K562 (cell line): ENCODE data around the gene ZNRD2.

Source experiments
- CREB1 ChIP-seq, 2 experiments: sonication (generic) in 1 of 2; formaldehyde crosslinking in 1 of 2; IDR thresholded peaks; 2 replicates each; pipeline versions ENCODE4 v1.6.1 to v1.8.0; 2012 to 2022; ENCODE audit warnings: inconsistent platforms in 1 of 2, mild to moderate bottlenecking in 1 of 2, missing genetic modification reagents in 1 of 2, moderate library complexity in 1 of 2
- DMBX1 ChIP-seq: fragments of 250-450 bp; sonication (Bioruptor Pico); IDR thresholded peaks from 2 replicates; pipeline ENCODE4 v1.8.0; 2022; ENCODE audit warnings: inconsistent platforms, mild to moderate bottlenecking, moderate library complexity, borderline replicate concordance
- NONO ChIP-seq, 2 experiments: fragments of 200-400 bp in 1 of 2; fragments of 450-650 bp in 1 of 2; formaldehyde crosslinking in 1 of 2; IDR thresholded peaks; 2 replicates each; pipeline ENCODE4 v1.6.1; 2017; ENCODE audit warnings: low read depth in 2 of 2, mild to moderate bottlenecking in 2 of 2, moderate library complexity in 2 of 2, low read length in 1 of 2
- RB1 ChIP-seq: fragments of 450-650 bp; IDR thresholded peaks from 2 replicates; pipeline ENCODE4 v1.6.1; 2017; ENCODE audit warnings: low read depth, mild to moderate bottlenecking
- TEAD2 ChIP-seq: fragments of 450-650 bp; IDR thresholded peaks from 2 replicates; pipeline ENCODE4 v1.6.1; 2016; ENCODE audit warnings: missing genetic modification characterization, control low read depth, missing compliant biosample characterization

DNA sequence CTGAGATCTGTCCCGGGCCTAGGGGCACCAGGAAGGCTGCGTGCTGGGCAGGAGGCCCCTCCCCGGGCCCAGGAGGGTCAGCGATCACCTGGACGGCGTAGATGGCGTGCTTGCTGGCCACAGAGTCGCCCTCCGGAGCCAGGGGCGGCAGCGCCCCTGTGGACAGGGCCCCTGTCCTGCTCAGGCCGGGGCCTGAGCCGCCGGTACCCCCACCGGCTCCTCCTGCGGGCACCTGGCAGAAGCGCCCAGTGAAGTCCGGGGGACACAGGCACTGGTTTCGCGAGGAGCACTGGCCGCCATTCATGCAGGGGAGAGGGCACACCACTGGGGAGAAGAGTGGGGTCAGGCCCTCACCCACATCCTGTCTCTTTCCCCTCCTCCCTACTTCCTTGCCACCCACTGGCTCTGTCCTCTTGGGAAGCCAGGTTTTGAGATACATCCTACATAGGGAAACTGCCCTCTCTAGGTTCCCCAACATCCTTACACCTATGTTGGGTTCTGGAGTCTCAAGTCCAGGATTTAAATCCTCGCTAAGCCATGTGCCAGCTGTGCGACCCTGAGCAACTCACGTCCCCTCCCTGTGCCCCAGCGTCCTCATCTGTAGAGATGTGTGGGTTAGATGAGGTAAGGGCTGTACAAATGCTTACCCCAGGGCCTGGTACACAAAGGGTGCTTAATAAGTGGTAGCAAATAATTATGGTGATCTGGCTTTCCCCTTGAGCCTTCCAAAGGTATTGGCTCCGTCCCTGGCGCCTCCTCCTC, 16.0 kb upstream of the ZNRD2 start:
- TF ChIP-seq TEAD2 (tag) (no peak), RB1 (no peak), NONO (IDR thresholded peaks at IDR 0.05; ENCODE audit: low read depth in 2 of 2, low read length in 1 of 2) (no peak), DMBX1 (no peak), CREB1 (IDR thresholded peaks at IDR 0.05) (no peak), CREB1 (CRISPR knock-in tag; IDR thresholded peaks at IDR 0.05) (no peak)
